AG04450 (cell line): ENCODE results near the gene SUN5. TPM values are rescaled to one million over a fixed set of nuclear protein-coding genes. Genes with fewer than 3 reads are reported as not detected.

Experiments used
- CTCF ChIA-PET: fragments of 300-600, 350-600 bp; formaldehyde crosslinking; extraction: SDS; loops from one replicate; lab custom pipeline; 2022; ENCODE audit warnings: antibody characterized with exemption, inconsistent platforms; lab: Charles Lee
- POLR2A ChIA-PET: fragments of 350-600 bp; formaldehyde crosslinking; extraction: SDS; loops from one replicate; lab custom pipeline; 2021; ENCODE audit warnings: antibody characterized with exemption, inconsistent platforms; lab: Yijun Ruan, JAX
- DNase-seq: peaks from one replicate; pipeline ENCODE4 v3.0.0-alpha.2; 2011; ENCODE audit warnings: low read depth, low spot score
- H3K27ac ChIP-seq: one replicate; pipeline ENCODE4 v1.5.1; 2012; ENCODE audit warnings: low read depth, low read length, control low read depth
- H3K27me3 ChIP-seq: one replicate; pipeline ENCODE4 v1.6.0; 2012; ENCODE audit warnings: low read length; ENCODE audit not compliant: control insufficient read depth, insufficient read depth
- H3K4me3 ChIP-seq: 2 replicates; pipeline ENCODE4 v1.5.1; 2011; ENCODE audit warnings: mild to moderate bottlenecking, low read depth, low read length, control low read depth
- H3K9me3 ChIP-seq: 2 replicates; pipeline ENCODE4 v1.5.1; 2012; ENCODE audit warnings: low read length; ENCODE audit not compliant: control insufficient read depth, insufficient read depth
- CTCF ChIP-seq: IDR thresholded peaks from 2 replicates; pipeline ENCODE4 v1.5.1; 2011; ENCODE audit warnings: low read depth, low read length, control low read depth, inconsistent platforms
- polyA plus RNA-seq: library from polyadenylated mRNA; depleted of rRNA; stranded (reverse); fragments of >200 nt; gene quantifications from 2 replicates; pipeline ENCODE4 v1.2.3, GENCODE V29; 2011

Gene SUN5
- polyA plus RNA-seq, 1 experiment, result not detected

- no peak for TF ChIP-seq CTCF
- POLR2A ChIA-PET, result no interaction called here
- no peaks in the 10 kb centered on the region for H3K9me3 ChIP-seq
- no peak overlapping the region for H3K4me3 ChIP-seq
- peaks cover 16% of the 10 kb centered on the region for H3K27me3 ChIP-seq
- H3K27ac ChIP-seq, result no peak overlapping the region
- DNase-seq, result no peak
- CTCF ChIA-PET, result no interaction called here
Measured at GRCh38 chr20:33016581-33017109, 12.4 kb upstream of the SUN5 start.

GRCh38 chr20:33015700-33016580 lies 11.7 kb upstream of the SUN5 start:
- Histone ChIP-seq H3K27me3 (peaks cover 16% of the 10 kb centered on the region), H3K27ac (no peak overlapping the region), H3K9me3 (no peaks in the 10 kb centered on the region), H3K4me3 (no peak overlapping the region)
- CTCF ChIA-PET, result no interaction called here
- no peak for DNase-seq
- no peak for TF ChIP-seq CTCF
- POLR2A ChIA-PET, result no interaction called here

DNA sequence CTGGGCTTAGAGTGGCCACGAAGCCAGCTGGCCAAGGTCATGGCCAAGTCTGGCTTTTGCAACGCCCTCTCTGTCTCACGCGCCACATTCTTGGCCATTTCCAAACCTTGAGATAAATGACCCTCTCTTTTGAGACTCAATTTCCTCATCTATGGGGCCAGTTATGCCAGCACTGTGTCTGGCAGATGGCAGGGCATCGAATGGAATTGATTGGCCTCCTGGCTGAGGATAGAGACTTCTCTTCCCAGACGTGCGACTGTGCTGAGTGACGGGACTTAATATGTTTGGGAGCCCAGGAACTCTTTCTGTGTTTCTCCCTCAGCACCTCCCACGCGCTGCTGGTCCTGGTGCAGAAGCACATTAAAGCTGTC lies 10.9 kb upstream of the SUN5 start:
- CTCF ChIA-PET, result no interaction called here
- DNase-seq, result no peak
- TF ChIP-seq CTCF, result no peak
- Histone ChIP-seq H3K4me3 (no peak overlapping the region), H3K9me3 (no peaks in the 10 kb centered on the region), H3K27ac (no peak overlapping the region), H3K27me3 (peaks cover 16% of the 10 kb centered on the region)
- POLR2A ChIA-PET, result no interaction called here

DNA sequence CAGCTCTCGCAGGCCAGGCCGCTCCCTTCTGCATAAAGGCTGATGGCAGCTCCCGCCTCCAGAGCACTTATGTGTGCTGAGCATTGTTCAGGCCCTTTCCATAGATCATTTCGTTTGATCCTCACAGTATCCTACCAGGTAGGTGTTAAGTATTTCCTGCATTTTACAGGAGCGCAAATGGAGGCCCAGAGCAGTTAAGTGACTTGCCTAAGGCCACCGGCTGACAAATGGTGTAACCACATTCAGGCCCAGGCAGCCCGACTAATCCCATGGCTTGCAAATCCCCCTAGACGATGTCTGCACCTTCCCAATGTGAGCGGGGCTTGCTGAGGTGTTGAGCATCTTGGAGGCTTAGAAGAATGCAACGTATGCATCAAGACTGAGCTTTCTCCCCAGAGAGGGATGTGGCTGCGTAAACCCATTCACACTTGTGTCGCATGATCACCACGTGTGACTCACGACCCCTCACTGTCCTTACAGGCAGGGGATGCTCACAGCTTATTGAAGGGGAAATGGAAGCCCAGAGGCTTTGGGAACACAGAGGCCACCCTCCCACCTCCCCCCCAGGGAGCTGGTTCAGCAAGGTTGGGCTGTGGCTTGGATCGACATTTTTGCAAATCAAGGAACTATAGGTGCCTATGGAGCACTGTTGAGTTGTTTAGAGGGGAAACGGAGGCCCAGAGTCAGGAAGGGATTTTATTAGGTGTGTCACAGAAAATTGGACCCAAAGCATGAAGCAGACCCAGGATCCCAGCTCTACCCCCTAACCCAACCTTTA lies 10.3 kb upstream of the SUN5 start:
- Histone ChIP-seq H3K27me3 (peaks cover 16% of the 10 kb centered on the region), H3K9me3 (no peaks in the 10 kb centered on the region), H3K27ac (no peak overlapping the region), H3K4me3 (no peak overlapping the region)
- no peak for TF ChIP-seq CTCF
- ChIA-PET CTCF (no interaction called here), POLR2A (no interaction called here)
- DNase-seq, result no peak
